Measurements from ENCODE around the gene IL22RA1.

IL22RA1 gene

DNA sequence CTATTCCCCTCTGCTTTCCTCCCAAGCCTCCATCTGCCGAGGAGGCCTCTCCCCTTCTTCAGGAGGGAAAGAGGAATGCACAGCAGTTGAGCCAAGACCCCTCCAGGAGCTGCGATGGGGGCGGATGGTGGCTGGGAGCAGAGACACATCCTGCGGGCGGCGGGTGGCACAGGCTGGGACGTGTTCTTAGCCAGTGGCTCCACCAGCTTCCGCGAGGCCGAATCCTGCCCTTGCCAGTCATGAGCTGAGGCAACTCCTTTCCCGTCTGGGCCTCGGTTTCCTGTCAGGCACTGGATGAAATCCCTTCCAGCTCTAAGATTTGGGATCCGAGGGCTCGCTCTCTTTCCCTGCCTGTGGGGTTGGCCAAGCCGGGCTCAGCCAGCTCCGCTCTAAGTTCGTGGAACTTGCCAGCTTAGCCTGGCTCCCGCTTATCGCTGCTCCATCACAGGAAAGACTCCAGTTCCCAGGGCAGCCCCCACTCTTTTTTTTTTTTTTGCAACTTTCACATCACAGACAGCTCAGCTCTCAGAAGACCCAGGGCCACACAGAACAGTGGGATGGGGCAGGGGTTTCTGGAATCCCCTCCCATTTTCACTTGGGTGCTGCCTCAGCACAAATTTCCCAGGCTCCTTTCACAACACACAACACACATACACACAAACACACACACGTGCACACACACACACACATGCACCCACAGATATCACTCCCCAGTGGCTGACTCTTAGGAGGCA lies 31.5 kb downstream of the IL22RA1 start:
- no peak for DNase-seq

DNA sequence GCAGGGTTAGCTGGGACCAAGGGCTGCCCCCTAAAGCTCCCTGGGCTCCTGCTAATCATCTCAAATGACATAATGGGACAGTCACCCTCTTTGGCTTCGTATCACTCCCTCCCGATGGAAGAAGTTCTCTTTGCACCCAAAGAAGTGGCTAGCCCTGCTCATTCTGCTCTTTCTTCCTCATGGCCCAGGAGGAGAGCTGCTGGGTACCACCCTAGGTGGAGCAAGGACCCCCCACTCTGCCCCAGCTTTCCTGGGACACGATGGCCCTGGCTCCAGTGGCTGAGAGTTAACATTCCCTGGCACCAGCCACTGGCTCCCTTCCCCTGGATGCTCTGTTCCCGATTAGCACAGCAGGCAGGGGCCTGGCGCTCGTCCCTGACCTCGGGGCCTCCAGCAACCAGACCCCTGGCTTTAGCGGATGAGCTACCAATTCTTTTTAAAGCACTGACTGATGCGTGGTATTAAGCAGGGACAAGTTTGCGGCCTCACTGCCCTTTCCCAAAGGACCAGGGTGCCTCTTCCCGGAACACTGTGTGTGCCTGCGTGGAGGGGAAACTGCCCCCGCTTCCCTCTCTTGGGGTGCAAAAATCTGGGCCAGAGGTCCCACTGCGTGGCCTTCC lies 32.2 kb downstream of the IL22RA1 start:
- DNase-seq = no peak

DNA sequence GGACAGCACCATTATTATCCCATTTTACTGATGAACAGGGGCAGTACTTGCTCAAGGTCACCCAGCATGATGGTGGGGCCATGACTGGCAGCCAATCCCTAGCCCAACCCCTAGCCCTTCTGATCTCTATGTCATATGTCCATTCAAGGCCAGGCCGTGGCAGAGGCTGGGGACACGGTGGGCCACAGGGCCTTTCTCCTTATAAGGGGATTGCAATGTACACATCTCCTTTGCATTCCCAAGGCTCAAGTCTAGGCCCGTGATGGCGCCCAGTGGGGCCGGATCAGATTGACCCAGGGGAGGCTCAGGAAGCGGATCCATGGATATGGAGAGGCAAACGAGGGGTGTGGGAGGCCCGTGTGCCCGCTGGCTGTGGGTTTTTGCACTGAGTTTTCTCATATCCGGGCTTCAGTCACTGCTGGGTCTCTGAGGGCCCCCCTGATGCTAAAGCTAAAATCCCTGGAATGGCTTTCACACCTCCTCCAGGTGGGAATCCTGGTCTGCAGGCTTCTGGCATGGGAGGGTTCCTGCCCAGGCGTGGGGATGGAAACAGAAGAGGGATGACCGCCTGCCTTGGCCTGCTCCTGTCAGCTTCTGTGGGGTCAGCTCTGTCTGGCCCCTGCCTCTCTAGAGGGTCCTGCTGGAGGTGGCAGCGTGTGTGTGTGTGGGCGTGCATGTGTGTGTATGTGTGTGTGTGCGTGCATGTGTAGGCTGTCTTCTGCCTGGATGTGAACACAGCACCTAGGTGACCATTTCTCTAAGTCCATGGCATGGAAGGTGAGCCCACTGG lies 33.1 kb downstream of the IL22RA1 start:
- DNase-seq = no peak

DNA sequence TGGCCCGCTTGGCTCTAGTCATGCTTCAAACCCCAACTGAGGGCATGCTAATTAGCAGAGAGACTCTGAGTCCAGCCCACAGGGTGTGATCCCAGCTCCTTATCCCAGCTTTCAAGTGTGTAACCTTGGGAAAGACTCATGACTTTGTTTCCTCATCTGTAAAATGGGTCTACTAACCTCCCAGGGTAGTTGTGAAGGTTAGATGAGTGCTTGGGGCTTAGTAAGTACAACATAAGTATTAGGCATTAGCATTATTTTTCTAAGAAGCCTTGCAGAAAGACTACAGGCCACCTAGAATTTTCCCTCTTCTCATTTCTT lies 33.8 kb downstream of the IL22RA1 start:
- DNase-seq = no peak

DNA sequence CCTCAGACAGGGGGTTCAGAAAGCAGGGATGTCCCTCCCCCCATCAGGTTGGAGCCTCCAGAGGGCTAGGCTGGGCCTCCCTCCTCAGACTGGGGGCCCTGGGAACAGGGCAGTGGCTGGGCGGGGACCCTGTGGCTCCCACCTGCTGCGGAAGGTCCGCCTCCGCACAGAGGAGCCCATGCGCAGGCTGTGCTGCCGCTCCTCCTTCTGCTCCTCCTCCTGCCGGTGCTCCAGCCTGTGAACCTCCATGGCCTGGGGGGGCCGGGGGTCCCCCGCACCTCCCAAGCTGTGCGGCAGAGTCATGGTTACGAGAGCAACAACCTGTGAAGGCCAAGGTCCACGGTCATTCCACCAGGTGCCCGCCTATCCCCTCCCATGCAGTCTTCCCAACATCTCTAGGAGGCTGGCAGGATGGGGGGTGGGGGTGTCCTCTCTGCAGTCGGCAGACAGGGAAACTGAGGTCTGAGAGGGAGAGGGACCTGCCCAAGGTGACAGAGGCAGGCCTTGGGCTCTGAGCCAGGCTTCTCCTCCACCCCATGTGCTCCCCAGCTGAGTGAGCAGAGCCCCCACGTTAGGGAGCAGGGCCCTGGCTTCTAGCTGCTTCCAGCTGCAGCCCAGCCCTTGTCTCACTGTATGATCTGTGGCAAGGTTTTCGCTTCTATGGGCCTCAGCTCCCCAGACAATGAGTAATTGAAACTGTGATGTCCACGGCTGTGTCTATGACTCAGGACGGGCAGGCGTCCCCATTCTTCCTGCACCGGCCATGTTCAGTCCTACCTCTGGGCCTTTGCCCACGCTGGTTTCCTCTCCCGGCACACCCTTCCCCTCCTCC lies 34.4 kb downstream of the IL22RA1 start:
- DNase-seq = no peak

DNA sequence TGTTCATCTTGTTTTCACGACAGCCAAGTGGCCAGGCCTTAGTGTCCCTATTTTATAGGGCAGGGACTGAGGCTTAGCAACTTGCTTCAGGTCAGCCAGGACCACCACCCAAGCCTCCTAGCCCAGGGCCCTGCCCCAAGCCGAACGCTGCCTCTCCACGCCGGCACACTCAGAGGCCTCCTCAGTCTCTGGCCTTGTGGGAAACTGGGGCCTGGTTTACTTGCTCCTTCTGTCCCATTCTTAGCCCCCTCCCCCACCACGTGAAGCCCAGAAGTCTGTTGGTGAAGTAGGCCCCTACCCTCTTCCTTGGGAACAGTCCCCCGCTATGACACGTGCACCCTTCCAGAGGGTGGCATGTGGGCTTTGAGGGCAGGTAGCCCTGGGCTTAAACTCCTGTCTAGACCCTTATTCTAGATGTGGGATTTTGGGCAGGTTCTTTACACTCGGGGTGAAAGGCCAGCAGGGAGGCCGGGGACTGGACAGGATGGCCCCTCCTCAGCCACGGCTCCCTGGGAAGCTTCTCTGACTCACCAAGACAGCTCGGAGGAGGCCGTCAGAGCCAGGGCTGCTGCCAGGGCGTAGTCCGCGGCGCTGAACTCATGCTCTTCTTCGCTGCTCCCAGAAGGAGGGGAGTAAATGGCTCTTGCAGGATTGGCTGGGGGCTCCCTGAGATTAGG lies 35.3 kb downstream of the IL22RA1 start:
- no peak for DNase-seq

DNA sequence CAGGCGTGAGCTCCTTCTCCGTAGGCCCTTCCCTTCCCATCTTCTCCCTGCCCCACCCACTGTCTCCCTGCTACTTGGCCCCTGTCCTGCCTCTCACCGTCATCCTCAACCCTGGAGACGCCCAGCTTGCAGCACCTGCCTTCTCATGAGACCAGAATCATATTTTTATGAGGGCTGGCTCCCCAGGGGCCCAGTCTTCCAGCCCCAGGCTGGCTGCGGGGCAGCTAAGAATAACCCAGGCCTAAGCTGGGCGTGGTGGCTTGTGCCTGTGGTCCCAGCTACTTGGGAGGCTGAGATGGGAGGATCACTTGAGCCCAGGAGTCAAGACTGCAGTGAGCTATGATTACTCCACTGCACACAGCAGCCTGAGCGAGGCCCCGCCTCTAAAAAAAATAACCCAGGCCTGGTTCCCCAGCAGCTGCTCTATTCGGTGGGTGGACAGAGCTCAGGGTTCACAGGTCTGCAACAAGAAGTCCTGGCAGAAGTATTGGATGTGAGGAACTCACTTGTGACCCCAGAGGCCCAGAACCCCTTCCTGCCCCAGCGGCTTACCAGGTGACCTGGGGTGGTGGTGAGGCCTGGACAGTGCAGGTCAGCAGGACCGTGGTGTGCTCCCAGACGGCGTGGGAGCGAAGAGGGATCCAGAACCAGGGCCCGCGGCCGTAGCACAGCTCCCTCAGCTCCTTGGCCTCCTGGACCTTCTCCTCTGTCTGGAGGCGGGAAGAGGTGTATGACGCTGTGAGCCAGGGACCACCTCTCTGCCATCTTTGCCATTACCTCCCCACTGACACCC lies 37.4 kb downstream of the IL22RA1 start:
- no peak for DNase-seq

DNA sequence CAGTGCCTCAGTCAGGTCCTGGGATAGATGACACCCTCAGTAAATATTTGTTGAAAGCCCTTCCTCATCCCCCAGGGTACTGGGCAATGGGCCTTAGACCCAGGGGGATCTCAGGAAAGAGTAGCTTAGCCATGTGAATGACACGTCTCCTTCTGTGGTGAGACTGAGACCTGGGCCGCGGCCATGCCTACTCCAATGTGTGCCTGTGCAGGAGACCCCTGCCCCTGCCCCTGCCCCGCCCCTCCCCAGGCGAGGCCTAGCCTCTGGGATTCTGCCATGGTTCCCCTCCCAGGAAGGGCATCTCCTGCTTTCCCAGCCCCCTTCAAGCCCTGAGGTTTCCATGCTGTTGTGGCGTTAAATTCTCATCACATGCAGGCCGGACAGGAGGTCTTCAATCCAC lies 38.1 kb downstream of the IL22RA1 start:
- no peak for DNase-seq

DNA sequence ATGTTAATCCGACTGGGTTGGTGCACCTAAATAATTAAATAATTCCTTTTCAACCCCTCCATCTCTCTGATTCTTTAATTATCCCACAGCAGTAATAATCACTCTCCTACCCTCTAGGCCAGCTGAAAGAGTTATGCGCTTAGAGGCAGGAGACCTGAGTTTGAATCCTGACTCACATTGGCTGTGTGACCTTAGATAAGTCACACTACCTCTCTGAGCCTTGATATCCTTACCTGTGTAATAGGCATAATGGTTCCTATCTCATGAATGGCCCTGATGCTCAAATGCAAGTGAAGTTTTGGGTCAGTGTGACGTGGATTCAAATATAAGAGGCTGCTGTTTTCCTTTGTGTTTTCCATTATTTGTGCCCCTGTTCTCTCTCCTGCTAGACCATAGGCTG lies 39.1 kb downstream of the IL22RA1 start:
- no peak for DNase-seq

DNA sequence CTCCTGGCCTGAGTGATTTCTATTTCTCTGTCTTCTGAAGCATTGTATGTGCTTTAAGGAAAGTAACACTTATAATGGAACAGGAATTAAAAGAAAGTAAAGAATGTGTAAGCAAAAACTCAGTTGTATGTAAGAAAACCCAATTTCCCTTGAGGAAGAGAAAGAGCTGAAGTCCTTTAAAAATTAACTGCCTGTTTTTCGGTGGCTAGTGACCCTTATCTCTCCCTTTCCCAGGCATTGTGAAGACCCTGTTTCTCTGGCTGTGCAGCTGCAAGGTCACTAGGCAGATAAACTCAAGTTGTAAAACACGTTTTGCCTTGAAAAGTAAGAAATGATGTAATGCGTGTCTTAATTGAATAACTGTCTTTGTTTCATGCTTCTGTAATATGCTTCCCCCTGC lies 39.5 kb downstream of the IL22RA1 start:
- no peak for DNase-seq

DNA sequence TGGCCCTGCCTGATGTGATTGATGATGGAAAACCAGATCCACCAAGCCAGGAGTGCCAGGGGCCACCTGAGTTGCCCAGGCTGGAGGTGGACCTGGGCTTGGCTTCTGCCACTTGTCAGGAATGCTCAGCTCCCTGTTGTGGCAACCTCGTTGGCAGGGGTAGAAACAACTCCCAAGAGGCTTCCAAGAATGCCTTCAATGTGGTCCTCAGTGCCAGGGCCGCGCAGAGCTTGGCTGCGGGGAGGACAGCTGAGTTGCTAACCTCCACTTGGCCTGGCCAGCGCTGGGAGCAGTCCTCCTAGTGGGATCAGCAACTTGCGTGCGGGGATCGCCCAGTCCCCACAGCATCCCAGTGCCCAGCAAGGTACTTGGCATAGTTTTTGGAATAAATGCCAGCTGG lies 40.0 kb downstream of the IL22RA1 start:
- DNase-seq = no peak

DNA sequence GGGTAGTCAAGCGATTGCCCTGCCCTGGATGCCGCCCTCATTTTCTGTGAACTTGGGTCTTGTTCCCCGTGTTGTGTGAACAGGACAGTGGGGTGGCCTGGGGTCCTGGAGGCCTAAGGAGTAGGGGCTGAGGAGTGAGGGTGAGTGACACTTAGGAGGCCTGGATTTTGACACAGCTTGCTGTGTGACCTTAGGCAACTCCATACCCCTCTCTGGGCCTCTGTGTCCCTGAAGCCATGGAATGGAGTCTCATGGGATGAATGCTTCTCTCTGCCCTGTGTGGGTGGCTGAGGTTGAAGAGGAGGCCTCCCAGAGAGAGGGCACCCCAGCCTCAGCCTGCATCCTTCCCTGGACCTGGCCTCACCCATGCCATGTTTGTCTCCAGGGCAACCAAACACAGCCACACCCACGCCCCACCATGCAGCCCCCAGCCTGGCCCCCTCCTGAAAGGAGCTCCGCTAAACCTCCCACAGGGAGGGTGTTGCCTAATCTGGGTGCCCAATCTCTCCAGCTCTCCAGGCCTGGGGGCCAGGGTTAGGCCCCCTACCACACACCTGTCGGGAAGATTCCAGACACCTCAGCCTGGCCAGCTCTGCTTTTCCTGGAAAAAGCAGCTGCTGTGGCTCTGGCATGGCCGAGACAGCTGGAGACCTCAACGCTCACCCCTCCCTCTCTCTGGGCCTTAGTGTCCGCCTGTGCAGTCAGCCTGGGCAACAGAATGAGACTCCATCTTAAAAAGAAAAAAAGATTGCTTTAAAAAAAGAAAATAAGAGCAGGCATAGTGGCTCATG lies 40.9 kb downstream of the IL22RA1 start:
- no peak for DNase-seq

DNA sequence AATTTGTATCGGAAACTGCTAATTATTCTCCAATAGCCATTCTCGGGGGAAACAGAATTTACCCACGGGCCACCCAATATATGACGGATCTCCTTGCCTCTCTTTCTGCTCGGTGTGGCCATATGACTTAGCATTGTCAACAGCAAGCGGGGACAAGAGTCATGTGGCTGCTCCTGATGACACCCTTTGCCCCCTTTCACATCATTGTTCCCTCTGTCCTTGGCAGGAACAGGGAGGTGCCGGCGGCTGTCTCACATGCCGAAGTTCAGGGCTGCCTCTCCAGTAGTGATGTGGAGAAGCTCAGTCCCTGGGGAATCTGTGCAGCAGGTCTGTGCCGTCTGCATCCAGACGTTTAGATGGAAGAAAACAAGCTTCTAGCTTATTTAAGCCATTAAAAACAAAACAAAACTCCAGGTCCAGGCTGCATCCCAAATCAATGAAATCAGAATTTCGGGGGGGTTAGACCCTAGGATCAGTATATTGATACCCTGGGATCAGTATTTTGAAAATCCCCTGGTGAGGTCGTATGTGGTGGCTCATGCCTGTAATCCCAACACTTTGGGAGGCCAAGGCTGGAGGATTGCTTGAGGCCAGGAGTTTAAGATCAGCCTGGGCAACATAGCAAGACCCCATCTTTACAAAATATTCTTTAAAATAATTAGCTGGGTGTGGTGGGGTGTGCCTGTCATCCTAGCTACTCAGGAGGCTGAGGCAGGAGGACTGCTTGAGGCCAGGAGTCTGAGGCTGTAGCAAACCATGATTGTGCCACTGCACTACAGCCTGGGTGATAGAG lies 41.8 kb downstream of the IL22RA1 start:
- DNase-seq = no peak

DNA sequence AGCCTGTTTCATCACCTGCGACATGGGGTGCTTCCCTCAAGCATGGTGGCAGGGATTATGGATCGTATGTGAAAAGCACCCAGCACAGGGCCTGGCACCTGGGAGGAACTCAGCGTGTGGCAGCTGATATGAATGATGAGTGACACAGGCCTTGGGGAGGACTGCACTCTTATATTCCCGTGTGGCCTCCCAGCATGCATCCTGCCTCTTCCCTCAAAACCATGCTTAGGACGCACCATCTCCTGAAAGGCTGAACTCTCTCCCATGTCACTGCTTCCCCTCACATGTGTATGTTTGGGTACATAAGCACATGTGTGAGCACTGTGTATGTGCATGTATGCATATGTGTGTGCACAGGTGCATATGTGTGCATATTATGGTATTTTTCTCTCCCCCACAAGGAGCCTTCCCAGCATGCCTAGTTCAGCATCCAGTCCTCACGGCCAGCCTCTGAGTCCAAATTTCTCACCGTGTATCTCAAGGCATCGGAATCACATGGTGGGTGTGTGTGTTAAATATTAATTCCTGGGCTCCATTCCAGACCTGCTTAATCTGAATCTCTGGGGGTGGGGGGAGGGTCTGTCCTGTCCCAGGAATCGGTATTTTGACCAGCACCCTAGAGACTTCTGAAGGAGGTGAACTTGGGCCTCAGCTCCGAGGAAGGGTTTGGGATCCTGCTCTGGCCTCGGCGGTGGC lies 43.8 kb downstream of the IL22RA1 start:
- no peak for DNase-seq

DNA sequence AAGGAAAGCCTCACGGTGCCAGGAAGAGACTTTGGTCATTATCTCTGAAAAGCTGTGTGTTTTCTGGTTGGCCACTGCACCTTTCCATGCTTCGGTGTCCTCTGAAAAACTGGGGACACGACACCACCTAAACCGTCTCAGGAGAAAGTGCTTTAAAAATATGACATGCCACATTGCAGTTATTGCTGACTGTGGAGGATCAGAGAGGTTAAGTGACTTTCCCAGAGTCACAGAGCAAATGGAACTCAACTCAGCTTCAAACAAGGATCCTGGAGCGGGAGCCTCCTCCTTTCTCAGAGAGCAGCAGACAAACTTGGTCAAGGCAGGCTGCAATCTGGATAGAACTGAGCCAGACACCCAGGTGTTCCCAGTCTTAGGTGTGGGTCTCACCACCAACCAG lies 44.8 kb downstream of the IL22RA1 start:
- DNase-seq = no peak

DNA sequence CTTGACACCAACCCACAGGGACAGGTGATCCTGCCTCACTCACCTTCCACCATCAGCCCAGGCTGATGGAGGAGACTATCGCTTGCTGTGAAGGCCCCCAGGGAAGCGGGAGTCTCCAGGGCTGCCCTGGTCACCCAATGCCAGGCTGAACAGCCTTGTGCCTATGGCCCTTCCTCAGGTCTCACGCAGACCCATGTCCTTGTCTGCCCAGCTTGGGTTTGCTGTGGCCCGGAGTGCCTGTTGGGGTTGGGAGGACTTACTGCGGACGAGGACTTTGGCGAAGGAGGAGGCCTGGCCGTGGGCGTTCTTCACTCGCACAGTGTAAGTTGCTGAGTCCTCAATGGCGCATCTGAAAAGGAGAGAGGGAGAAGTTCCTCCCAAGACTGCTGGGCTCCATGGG lies 45.3 kb downstream of the IL22RA1 start:
- DNase-seq = no peak

DNA sequence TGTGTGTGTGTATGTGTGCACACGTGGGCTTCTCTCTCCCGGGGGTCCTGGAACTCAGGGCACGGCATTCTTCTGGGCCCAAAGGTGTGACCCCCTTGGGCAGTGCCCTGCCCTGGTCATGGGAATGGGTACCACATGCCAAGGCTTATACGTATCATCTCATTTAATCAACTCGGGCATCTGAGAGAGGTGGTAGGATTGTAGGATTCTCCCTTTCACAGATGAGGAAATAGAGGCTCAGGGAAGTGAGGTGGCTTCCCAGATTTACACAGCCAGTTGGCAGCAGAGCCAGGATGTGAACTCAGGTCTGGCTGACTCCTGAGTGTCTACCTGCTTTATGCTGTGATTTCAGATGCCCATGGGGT lies 46.2 kb downstream of the IL22RA1 start:
- DNase-seq = no peak

DNA sequence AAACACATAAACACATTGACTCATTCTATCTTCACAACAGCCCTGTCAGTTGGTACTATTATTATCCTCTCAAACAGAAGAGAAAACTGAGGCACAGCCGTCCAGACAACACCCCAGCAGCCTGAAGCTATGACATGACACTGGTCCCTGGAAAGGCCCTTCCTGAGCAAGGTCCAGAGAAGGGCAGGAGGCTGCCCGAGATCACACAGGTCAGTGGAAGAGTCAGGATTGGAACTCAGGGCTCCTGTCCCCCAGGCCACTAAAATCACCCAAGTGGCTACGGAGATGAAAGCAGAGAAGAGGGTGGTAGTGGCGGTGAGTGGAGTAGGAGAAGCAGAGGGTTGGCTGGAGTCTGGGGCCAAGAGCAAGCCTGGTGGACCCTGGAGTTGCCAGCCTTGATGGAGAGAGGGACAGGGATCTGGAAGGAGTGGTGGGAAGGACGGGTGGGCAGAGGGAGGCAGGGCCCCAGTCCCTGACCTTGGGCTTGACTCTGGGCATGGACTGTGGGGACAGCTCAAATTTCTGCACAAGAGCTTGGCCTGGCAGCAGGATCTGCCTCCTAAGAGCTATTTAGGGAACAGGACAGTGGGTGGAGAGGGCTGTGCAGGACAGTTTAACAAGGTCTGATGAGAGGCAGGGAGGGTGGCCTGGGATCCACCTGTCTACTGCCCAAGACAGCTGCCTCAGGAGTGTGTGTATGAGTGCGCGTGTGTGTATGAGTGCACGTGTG lies 46.8 kb downstream of the IL22RA1 start:
- no peak for DNase-seq

Measured in T-helper 1 cell (primary cell).